K562 (cell line): ENCODE data around the gene SNUPN. TPM values are rescaled to one million over a fixed set of nuclear protein-coding genes. Genes with fewer than 3 reads are reported as not detected.

ENCODE experiments used
- BCLAF1 ChIP-seq, 2 experiments: fragments of 450-650 bp in 1 of 2; IDR thresholded peaks; 2 replicates each; pipeline ENCODE4 v1.6.1; 2011 to 2017; ENCODE audit warnings: low read depth in 2 of 2, antibody characterized with exemption in 1 of 2, borderline replicate concordance in 1 of 2, low read length in 1 of 2, mild to moderate bottlenecking in 1 of 2, mixed read lengths in 1 of 2; ENCODE audit not compliant: control insufficient read depth in 1 of 2
- BDP1 ChIP-seq: IDR thresholded peaks from 3 replicates; pipeline ENCODE4 v1.6.1; 2011; ENCODE audit not compliant: insufficient read length, insufficient read depth
- CREBBP ChIP-seq: IDR thresholded peaks from one replicate; pipeline ENCODE4 v1.6.1; 2012; ENCODE audit warnings: low read depth, mild to moderate bottlenecking, control low read depth, inconsistent platforms, low read length
- FOXM1 ChIP-seq, 2 experiments: fragments of 450-650 bp in 1 of 2; sonication (generic) in 1 of 2; formaldehyde crosslinking in 1 of 2; IDR thresholded peaks; 2 replicates each; pipeline versions ENCODE4 v1.6.1 to v1.9.0; 2017 to 2022; ENCODE audit warnings: low read depth in 2 of 2, mild to moderate bottlenecking in 2 of 2, missing genetic modification reagents in 1 of 2, moderate library complexity in 1 of 2
- HEY1 ChIP-seq: fragments of 250-450 bp; sonication (Bioruptor Pico); IDR thresholded peaks from 2 replicates; pipeline ENCODE4 v1.5.0; 2020; ENCODE audit warnings: mild to moderate bottlenecking, moderate library complexity, borderline replicate concordance
- HIVEP1 ChIP-seq: fragments of 250-450 bp; sonication (Bioruptor Pico); IDR thresholded peaks from 2 replicates; pipeline ENCODE4 v1.4.0; 2020; ENCODE audit warnings: mild to moderate bottlenecking
- NCOA6 ChIP-seq: fragments of 450-650 bp; IDR thresholded peaks from 2 replicates; pipeline ENCODE4 v1.6.1; 2017; ENCODE audit warnings: mild to moderate bottlenecking
- PCBP2 ChIP-seq: fragments of 200-400 bp; formaldehyde crosslinking; IDR thresholded peaks from 2 replicates; pipeline ENCODE4 v1.6.1; 2018; ENCODE audit warnings: low read length, low read depth, mild to moderate bottlenecking, moderate library complexity; ENCODE audit not compliant: poor library complexity, severe bottlenecking
- SNIP1 ChIP-seq: fragments of 450-650 bp; IDR thresholded peaks from 2 replicates; pipeline ENCODE4 v1.7.1; 2017; ENCODE audit warnings: low read depth, mild to moderate bottlenecking
- SNRNP70 ChIP-seq: fragments of 200-400 bp; formaldehyde crosslinking; optimal IDR thresholded peaks from 2 replicates; pipeline ENCODE3; 2017; ENCODE audit warnings: low read depth, low read length
- ZNF395 ChIP-seq: fragments of 200-800 bp; sonication (Bioruptor generic); IDR thresholded peaks from 2 replicates; pipeline ENCODE4 v1.6.1; 2017; ENCODE audit warnings: missing genetic modification characterization, missing compliant biosample characterization
- ZNF75A ChIP-seq: fragments of 450-650 bp; formaldehyde crosslinking; IDR thresholded peaks from 2 replicates; pipeline ENCODE4 v1.4.0; 2020; ENCODE audit warnings: mild to moderate bottlenecking
- ZNF77 ChIP-seq: fragments of 250-450 bp; sonication (Bioruptor Pico); IDR thresholded peaks from 2 replicates; pipeline ENCODE4 v1.5.0; 2020
- ZNF785 ChIP-seq: fragments of 250-450 bp; sonication (Bioruptor Pico); IDR thresholded peaks from 2 replicates; pipeline ENCODE4 v1.4.0; 2020; ENCODE audit warnings: mild to moderate bottlenecking
- polyA plus RNA-seq, 8 experiments: library from polyadenylated mRNA; depleted of rRNA in 4 of 8; stranded (reverse) in 5 of 8; unstranded in 3 of 8; fragments of >200 nt; fragmentation: Nextera tagmentation in 2 of 8; fragmentation: Illumina TruSeq in 1 of 8; extraction: Ambion mirVana in 2 of 8; extraction: Trizol in 1 of 8; gene quantifications; 2 replicates each; pipeline versions ENCODE4 v1.2.1 to v1.2.3, GENCODE V29; 2011 to 2014; ENCODE audit warnings: inconsistent platforms in 1 of 8, missing spikeins in 1 of 8
- total RNA-seq, 7 experiments: library from RNA; depleted of rRNA in 6 of 7; stranded (reverse); fragments of >200 nt in 6 of 7; fragmentation: Illumina TruSeq in 2 of 7; extraction: Trizol in 2 of 7; gene quantifications; 2 replicates each; pipeline versions ENCODE4 v1.2.1 to v1.2.3, GENCODE V29; 2011 to 2021; ENCODE audit warnings: low replicate concordance in 1 of 7
- TF ChIP-seq, protein P1 (sequence below): fragments of 150-350 bp; conservative IDR thresholded peaks from 2 replicates; pipeline ENCODE4 v1.6.1; 2014; ENCODE audit warnings: low read length
- TF ChIP-seq, protein P2 (sequence below): fragments of 450-650 bp; formaldehyde crosslinking; IDR thresholded peaks from 2 replicates; pipeline ENCODE4 v1.4.0; 2020; ENCODE audit warnings: mild to moderate bottlenecking, mixed read lengths

Gene SNUPN
- total and polyA plus RNA-seq, 9 of the 15 experiments (the other 6 are each of a cell fraction or from before 2014, with no cell fraction given): 32.2 to 78.3 (median 40.0) TPM

DNA sequence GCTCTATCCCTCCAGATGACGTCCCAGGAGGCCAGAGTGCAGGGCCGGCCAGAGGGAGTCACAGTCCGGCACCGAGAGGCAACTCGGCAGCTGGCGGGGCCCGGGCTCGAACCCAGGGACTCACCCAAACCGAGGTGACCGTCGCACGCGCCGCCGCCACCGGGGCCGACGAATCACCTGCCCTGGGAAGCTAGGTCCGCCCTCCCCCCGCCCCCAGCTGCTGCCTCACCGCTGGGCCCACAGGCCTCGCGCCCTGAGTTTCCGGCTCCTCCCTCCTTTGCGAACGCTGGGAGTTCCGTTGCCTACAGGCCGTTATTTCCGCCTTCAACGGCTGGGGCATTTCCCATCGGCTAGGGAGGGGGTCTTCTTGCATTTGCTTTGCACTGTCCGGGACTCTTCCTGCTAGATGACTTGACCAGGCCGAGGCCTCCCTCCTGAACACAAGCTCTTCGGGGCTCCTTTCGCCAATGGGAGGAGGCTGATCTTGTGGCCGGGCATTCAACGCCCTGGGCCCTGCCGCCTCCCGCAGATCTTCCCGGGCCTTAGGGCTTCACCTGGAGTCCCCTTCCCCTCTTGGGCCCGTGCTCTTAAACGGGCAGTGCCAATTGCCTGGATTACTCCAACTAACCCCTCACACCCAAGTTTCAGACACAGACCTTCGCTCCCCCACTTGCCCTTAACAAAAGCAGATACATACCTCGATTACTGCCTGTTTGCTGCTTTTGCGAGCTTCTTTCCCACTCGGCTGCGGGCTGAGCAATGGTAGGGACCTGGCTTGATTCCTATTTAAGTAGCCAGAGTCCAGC is at the start of gene SNUPN (continued):
- TF ChIP-seq BCLAF1 (IDR thresholded peaks at IDR 0.05; ENCODE audit: borderline replicate concordance in 1 of 2, control insufficient read depth in 1 of 2, low read depth in 2 of 2, low read length in 1 of 2) (no peak; a peak in 1 of 4 replicates), HIVEP1 (no peak), SNRNP70 (no peak), NCOA6 (no peak), BDP1 (no peak), FOXM1 (IDR thresholded peaks at IDR 0.05; ENCODE audit: low read depth) (peak; percentile 84), FOXM1 (CRISPR knock-in tag; IDR thresholded peaks at IDR 0.05; ENCODE audit: low read depth) (peak; percentile 62; the same call in 1 of the 2 replicates), ZNF785 (CRISPR knock-in tag) (no peak), ZNF75A (CRISPR knock-in tag) (no peak), PCBP2 (no peak), HEY1 (CRISPR knock-in tag) (no peak), ZNF77 (CRISPR knock-in tag) (no peak), CREBBP (no peak), ZNF395 (CRISPR knock-in tag) (no peak), SNIP1 (0 out of 2 replicates have a peak, but pooled peaks have one; percentile 11)
- TF ChIP-seq, protein P1, sequence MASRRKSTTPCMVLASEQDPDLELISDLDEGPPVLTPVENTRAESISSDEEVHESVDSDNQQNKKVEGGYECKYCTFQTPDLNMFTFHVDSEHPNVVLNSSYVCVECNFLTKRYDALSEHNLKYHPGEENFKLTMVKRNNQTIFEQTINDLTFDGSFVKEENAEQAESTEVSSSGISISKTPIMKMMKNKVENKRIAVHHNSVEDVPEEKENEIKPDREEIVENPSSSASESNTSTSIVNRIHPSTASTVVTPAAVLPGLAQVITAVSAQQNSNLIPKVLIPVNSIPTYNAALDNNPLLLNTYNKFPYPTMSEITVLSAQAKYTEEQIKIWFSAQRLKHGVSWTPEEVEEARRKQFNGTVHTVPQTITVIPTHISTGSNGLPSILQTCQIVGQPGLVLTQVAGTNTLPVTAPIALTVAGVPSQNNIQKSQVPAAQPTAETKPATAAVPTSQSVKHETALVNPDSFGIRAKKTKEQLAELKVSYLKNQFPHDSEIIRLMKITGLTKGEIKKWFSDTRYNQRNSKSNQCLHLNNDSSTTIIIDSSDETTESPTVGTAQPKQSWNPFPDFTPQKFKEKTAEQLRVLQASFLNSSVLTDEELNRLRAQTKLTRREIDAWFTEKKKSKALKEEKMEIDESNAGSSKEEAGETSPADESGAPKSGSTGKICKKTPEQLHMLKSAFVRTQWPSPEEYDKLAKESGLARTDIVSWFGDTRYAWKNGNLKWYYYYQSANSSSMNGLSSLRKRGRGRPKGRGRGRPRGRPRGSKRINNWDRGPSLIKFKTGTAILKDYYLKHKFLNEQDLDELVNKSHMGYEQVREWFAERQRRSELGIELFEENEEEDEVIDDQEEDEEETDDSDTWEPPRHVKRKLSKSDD: no peak
- TF ChIP-seq, protein P2, sequence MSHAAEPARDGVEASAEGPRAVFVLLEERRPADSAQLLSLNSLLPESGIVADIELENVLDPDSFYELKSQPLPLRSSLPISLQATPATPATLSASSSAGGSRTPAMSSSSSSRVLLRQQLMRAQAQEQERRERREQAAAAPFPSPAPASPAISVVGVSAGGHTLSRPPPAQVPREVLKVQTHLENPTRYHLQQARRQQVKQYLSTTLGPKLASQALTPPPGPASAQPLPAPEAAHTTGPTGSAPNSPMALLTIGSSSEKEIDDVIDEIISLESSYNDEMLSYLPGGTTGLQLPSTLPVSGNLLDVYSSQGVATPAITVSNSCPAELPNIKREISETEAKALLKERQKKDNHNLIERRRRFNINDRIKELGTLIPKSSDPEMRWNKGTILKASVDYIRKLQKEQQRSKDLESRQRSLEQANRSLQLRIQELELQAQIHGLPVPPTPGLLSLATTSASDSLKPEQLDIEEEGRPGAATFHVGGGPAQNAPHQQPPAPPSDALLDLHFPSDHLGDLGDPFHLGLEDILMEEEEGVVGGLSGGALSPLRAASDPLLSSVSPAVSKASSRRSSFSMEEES: no peak
